Esophagus muscularis mucosa (tissue), 4 donors: ENCODE measurements around the gene SEC14L1. TPM values are rescaled to one million over a fixed set of nuclear protein-coding genes. Genes with fewer than 3 reads are reported as not detected.
A peak's percentile ranks its signal among the peaks of the same experiment; 100 is the strongest.

ENCODE experiments used
- DNase-seq: peaks from one replicate; pipeline ENCODE4 v3.0.0-alpha.2; 2017; ENCODE audit errors: extremely low spot score
- H3K27ac ChIP-seq, 4 donors: fragments of 200-600 bp; sonication (generic); replicated peaks in 1 of 4; 1 replicate in 3 of 4; 2 replicates in 1 of 4; pipeline ENCODE4 v1.5.1; 2016 to 2019; ENCODE audit warnings: mild to moderate bottlenecking in 1 of 4
- H3K27me3 ChIP-seq, 4 donors: fragments of 200-600 bp; sonication (generic); one replicate each; pipeline versions ENCODE4 v1.5.1 to v1.6.0; 2016 to 2019
- H3K36me3 ChIP-seq, 4 donors: fragments of 200-600 bp; sonication (generic); one replicate each; pipeline ENCODE4 v1.5.1; 2016 to 2019
- H3K4me1 ChIP-seq, 4 donors: fragments of 200-600 bp; sonication (generic); one replicate each; pipeline ENCODE4 v1.5.1; 2016 to 2019
- H3K4me3 ChIP-seq, 4 donors: fragments of 200-600 bp; sonication (generic); 1 replicate in 2 of 4; 2 replicates in 2 of 4; pipeline ENCODE4 v1.5.1; 2016 to 2019; ENCODE audit warnings: mild to moderate bottlenecking in 4 of 4, moderate library complexity in 1 of 4
- H3K9me3 ChIP-seq, 4 donors: fragments of 200-600 bp; sonication (generic); 1 replicate in 3 of 4; 2 replicates in 1 of 4; pipeline ENCODE4 v1.5.1; 2016 to 2019
- CTCF ChIP-seq, 3 experiments: fragments of 200-600 bp in 2 of 3; fragments of 450-650 bp in 1 of 3; sonication (generic) in 2 of 3; IDR thresholded peaks; one replicate each; pipeline ENCODE4 v1.5.1; 2017 to 2019; ENCODE audit warnings: antibody characterized with exemption in 3 of 3, mild to moderate bottlenecking in 2 of 3, moderate library complexity in 1 of 3
- EP300 ChIP-seq: sonication (generic); formaldehyde crosslinking; IDR thresholded peaks from one replicate; pipeline ENCODE4 v1.6.1; 2017; ENCODE audit warnings: antibody characterized with exemption
- POLR2A ChIP-seq: fragments of 450-650 bp; IDR thresholded peaks from one replicate; pipeline ENCODE4 v1.6.1; 2017; ENCODE audit warnings: antibody characterized with exemption, moderate library complexity, mild to moderate bottlenecking, low read depth
- POLR2AphosphoS5 ChIP-seq, 2 donors: sonication (generic); formaldehyde crosslinking; IDR thresholded peaks; one replicate each; pipeline ENCODE4 v1.6.1; 2017; ENCODE audit warnings: antibody characterized with exemption in 2 of 2
- WGBS: methylation state at CpG from one replicate; pipeline ENCODE4 v1.1.5; 2018; 5-methylcytosine and 5-hydroxymethylcytosine counted together
- intact Hi-C: fragments of 100-400 bp; cut with DNase I; formaldehyde crosslinking; loops from one replicate; pipeline ENCODE4 v1.15.1; 2023
- total RNA-seq, 4 donors: library from RNA; depleted of rRNA; stranded (reverse); fragments of >200 nt; gene quantifications; one replicate each; pipeline versions ENCODE4 v1.1.0 to v1.2.1, GENCODE V29; 2016

Gene SEC14L1
- total RNA-seq, 4 donors from 2014 or later = 40.7 to 96.4 (median 64.4) TPM

GRCh38 chr17:77210331-77210730, 69.6 kb downstream of the SEC14L1 start:
- Histone ChIP-seq H3K27me3 (no peaks in the 10 kb centered on the region), H3K36me3 (peaks cover 58 to 100% (median 95%) of the 10 kb centered on the region in 4 donors), H3K27ac (no peak overlapping the region), H3K4me3 (no peak overlapping the region), H3K4me1 (peaks cover 15 to 53% (median 29%) of the 10 kb centered on the region in 4 donors), H3K9me3 (no peaks in the 10 kb centered on the region)
- intact Hi-C loops = no loop called here
- WGBS = 77% methylated on average over 6 of the region's 7 CpGs
- no peak for DNase-seq
- no peak for TF ChIP-seq EP300
- no peak for TF ChIP-seq POLR2A
- TF ChIP-seq POLR2AphosphoS5 (IDR thresholded peaks at IDR 0.05) = no peak
- no peak for TF ChIP-seq CTCF (IDR thresholded peaks at IDR 0.05)

GRCh38 chr17:77210946-77211541, 70.3 kb downstream of the SEC14L1 start:
- TF ChIP-seq POLR2AphosphoS5 (IDR thresholded peaks at IDR 0.05) (no peak), CTCF (IDR thresholded peaks at IDR 0.05) (no peak), EP300 (no peak), POLR2A (no peak)
- WGBS = 81% methylated on average over 22 of the region's 22 CpGs
- H3K27ac ChIP-seq = no peak overlapping the region
- peaks cover 15 to 53% (median 29%) of the 10 kb centered on the region in 4 donors for H3K4me1 ChIP-seq
- no peak for DNase-seq
- intact Hi-C loops = no loop called here
- no peaks in the 10 kb centered on the region for H3K27me3 ChIP-seq
- H3K4me3 ChIP-seq = no peak overlapping the region
- no peaks in the 10 kb centered on the region for H3K9me3 ChIP-seq
- H3K36me3 ChIP-seq = peaks cover 51 to 97% (median 91%) of the 10 kb centered on the region in 4 donors

- H3K4me1 ChIP-seq = peaks cover 15 to 53% (median 28%) of the 10 kb centered on the region in 4 donors
- H3K27me3 ChIP-seq = no peaks in the 10 kb centered on the region
- peak overlapping the region in 1 of 4 donors; percentile 32 for H3K27ac ChIP-seq
- no peaks in the 10 kb centered on the region for H3K9me3 ChIP-seq
- TF ChIP-seq POLR2AphosphoS5 (IDR thresholded peaks at IDR 0.05) (no peak), EP300 (no peak), CTCF (IDR thresholded peaks at IDR 0.05) (no peak), POLR2A (no peak)
- H3K4me3 ChIP-seq = no peak overlapping the region
- 94% methylated on average over 15 of the region's 15 CpGs for WGBS
- intact Hi-C loops = no loop called here
- peaks cover 48 to 97% (median 90%) of the 10 kb centered on the region in 4 donors for H3K36me3 ChIP-seq
- no peak for DNase-seq
These were observed 70.9 kb downstream of the SEC14L1 start for GRCh38 chr17:77211681-77212080.

- intact Hi-C loops = no loop called here
- peaks cover 11 to 51% (median 27%) of the 10 kb centered on the region in 4 donors for H3K4me1 ChIP-seq
These were observed 71.5 kb downstream of the SEC14L1 start for GRCh38 chr17:77212081-77212832.

More at GRCh38 chr17:77212081-77212832, 71.5 kb downstream of the SEC14L1 start:
- TF ChIP-seq EP300 = no peak
- TF ChIP-seq POLR2A = no peak
- no peak for TF ChIP-seq POLR2AphosphoS5 (IDR thresholded peaks at IDR 0.05)
- TF ChIP-seq CTCF (IDR thresholded peaks at IDR 0.05) = no peak
- Histone ChIP-seq H3K36me3 (peaks cover 49 to 97% (median 90%) of the 10 kb centered on the region in 4 donors), H3K27me3 (no peaks in the 10 kb centered on the region), H3K27ac (peak overlapping the region in 2 of 4 donors; percentile 14 to 32), H3K4me3 (no peak overlapping the region), H3K9me3 (no peaks in the 10 kb centered on the region)
- DNase-seq = no peak
- 82% methylated on average over 21 of the region's 21 CpGs for WGBS
